Measurements from ENCODE around the gene GPR3. TPM values are rescaled to one million over a fixed set of nuclear protein-coding genes. Genes with fewer than 3 reads are reported as not detected.

The GPR3 gene
- total and polyA plus RNA-seq, 10 of the 15 experiments (the other 5 are each of a cell fraction or from before 2014, with no cell fraction given) = 0.33 to 1.4 (median 0.63) TPM; not detected in 3

DNA sequence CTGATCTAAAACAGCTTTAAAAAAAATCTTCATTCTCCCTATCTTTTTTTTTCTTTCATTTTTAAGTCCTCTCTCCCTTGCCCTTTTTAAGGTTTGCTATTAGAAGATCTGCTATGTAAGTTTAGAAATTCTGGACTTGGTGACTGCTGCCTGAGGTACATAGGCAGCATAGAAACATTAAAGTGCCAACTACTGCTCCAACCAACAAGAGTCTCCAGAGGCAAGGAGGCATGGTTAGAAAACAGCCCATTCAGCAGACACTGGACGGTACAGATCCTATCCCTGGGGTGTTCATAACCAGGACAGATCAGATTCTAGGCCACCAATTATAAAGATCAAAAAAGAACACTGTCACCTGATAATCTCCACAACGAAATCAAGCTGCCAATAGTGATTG, 36.6 kb downstream of the GPR3 start (continued):
- TF ChIP-seq, protein P1, sequence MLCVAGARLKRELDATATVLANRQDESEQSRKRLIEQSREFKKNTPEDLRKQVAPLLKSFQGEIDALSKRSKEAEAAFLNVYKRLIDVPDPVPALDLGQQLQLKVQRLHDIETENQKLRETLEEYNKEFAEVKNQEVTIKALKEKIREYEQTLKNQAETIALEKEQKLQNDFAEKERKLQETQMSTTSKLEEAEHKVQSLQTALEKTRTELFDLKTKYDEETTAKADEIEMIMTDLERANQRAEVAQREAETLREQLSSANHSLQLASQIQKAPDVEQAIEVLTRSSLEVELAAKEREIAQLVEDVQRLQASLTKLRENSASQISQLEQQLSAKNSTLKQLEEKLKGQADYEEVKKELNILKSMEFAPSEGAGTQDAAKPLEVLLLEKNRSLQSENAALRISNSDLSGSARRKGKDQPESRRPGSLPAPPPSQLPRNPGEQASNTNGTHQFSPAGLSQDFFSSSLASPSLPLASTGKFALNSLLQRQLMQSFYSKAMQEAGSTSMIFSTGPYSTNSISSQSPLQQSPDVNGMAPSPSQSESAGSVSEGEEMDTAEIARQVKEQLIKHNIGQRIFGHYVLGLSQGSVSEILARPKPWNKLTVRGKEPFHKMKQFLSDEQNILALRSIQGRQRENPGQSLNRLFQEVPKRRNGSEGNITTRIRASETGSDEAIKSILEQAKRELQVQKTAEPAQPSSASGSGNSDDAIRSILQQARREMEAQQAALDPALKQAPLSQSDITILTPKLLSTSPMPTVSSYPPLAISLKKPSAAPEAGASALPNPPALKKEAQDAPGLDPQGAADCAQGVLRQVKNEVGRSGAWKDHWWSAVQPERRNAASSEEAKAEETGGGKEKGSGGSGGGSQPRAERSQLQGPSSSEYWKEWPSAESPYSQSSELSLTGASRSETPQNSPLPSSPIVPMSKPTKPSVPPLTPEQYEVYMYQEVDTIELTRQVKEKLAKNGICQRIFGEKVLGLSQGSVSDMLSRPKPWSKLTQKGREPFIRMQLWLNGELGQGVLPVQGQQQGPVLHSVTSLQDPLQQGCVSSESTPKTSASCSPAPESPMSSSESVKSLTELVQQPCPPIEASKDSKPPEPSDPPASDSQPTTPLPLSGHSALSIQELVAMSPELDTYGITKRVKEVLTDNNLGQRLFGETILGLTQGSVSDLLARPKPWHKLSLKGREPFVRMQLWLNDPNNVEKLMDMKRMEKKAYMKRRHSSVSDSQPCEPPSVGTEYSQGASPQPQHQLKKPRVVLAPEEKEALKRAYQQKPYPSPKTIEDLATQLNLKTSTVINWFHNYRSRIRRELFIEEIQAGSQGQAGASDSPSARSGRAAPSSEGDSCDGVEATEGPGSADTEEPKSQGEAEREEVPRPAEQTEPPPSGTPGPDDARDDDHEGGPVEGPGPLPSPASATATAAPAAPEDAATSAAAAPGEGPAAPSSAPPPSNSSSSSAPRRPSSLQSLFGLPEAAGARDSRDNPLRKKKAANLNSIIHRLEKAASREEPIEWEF (IDR thresholded peaks at IDR 0.05; ENCODE audit: insufficient replicate concordance, low read depth, low read length) = no peak
- TF ChIP-seq SMAD5 (IDR thresholded peaks at IDR 0.05; ENCODE audit: low read depth) (no peak), NFYA (IDR thresholded peaks at IDR 0.05; ENCODE audit: borderline replicate concordance, low read depth, low read length) (no peak), GATAD2B (conservative IDR thresholded peaks at IDR 0.05; ENCODE audit: low read depth) (no peak), NR2F1 (conservative IDR thresholded peaks at IDR 0.05) (no peak), EGR1 (IDR thresholded peaks at IDR 0.05; ENCODE audit: borderline replicate concordance in 1 of 2, low read depth in 2 of 2, low read length in 2 of 2) (no peak)
